BE2C (cell line): ENCODE data around the gene TSPAN9.

Experiments used
- DNase-seq: peaks from one replicate; pipeline ENCODE4 v3.0.0-alpha.2; 2020
- H3K27me3 ChIP-seq: fragments of 250-450 bp; sonication (Bioruptor Pico); 2 replicates; pipeline ENCODE4 v1.5.1; 2020; ENCODE audit warnings: mild to moderate bottlenecking
- H3K36me3 ChIP-seq: fragments of 250-450 bp; sonication (Bioruptor Pico); 2 replicates; pipeline ENCODE4 v1.5.1; 2020; ENCODE audit warnings: mild to moderate bottlenecking
- H3K4me1 ChIP-seq: fragments of 250-450 bp; sonication (Bioruptor Pico); 2 replicates; pipeline ENCODE4 v1.5.1; 2020
- H3K4me3 ChIP-seq: 2 replicates; pipeline ENCODE4 v1.5.1; 2011; ENCODE audit warnings: low read depth, low read length
- H3K9me3 ChIP-seq: fragments of 250-450 bp; sonication (Bioruptor Pico); 2 replicates; pipeline ENCODE4 v1.5.1; 2020
- TF ChIP-seq, protein P1 (sequence below): IDR thresholded peaks from 2 replicates; pipeline ENCODE4 v1.5.1; 2012; ENCODE audit warnings: mild to moderate bottlenecking, low read depth, low read length

Gene TSPAN9

DNA sequence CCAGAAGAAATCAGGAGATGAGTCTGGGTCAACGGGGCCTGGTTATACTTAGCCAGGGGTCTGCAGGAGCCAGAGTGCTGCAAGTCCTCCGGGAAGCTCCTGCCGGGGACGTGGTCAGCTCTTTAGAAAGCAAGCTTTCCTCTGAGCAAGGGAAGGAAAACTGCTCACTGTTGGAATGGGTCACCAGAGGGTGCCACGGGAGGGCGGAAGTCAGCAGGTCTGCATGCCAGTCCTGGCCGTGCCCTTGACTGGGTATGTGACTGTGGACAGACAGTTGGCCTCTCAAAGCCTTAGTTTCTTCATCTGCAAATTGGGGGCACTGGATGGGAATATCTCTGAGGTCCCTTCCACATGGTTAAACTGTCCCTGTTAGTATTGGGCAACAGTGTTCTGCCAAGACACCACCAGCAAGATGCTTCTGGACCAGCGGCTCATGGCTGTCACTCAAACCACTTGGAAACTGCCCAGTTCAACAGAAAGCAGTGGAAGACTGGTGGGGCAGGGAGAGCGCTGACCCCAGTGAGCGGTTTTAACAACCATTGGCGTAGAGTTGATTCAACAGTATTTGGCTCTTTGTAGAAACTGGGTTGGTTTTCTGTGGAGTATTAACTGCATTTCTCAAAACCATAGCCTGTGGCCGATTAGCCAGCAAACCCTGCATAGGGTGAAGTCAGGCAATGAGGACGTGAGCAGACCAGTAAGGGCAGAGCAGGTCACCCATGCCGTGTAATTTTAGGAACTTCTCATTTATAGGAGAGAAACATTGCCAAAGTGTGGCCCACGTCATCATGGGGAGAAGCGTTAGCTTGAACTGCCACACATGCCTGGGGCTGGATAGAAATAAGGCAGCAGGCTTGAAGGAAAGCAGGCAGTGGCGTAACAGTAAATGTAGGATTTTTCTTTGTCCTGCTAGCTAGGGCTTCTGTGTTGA lies 249.9 kb downstream of the TSPAN9 start:
- Histone ChIP-seq H3K36me3 (no peaks in the 10 kb centered on the region), H3K4me3 (no peak overlapping the region), H3K4me1 (no peaks in the 10 kb centered on the region), H3K9me3 (no peaks in the 10 kb centered on the region), H3K27me3 (peaks cover 8% of the 10 kb centered on the region; the same call in 1 of the 2 replicates)
- DNase-seq, result no peak
- TF ChIP-seq, protein P1, sequence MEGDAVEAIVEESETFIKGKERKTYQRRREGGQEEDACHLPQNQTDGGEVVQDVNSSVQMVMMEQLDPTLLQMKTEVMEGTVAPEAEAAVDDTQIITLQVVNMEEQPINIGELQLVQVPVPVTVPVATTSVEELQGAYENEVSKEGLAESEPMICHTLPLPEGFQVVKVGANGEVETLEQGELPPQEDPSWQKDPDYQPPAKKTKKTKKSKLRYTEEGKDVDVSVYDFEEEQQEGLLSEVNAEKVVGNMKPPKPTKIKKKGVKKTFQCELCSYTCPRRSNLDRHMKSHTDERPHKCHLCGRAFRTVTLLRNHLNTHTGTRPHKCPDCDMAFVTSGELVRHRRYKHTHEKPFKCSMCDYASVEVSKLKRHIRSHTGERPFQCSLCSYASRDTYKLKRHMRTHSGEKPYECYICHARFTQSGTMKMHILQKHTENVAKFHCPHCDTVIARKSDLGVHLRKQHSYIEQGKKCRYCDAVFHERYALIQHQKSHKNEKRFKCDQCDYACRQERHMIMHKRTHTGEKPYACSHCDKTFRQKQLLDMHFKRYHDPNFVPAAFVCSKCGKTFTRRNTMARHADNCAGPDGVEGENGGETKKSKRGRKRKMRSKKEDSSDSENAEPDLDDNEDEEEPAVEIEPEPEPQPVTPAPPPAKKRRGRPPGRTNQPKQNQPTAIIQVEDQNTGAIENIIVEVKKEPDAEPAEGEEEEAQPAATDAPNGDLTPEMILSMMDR, result no peak

DNA sequence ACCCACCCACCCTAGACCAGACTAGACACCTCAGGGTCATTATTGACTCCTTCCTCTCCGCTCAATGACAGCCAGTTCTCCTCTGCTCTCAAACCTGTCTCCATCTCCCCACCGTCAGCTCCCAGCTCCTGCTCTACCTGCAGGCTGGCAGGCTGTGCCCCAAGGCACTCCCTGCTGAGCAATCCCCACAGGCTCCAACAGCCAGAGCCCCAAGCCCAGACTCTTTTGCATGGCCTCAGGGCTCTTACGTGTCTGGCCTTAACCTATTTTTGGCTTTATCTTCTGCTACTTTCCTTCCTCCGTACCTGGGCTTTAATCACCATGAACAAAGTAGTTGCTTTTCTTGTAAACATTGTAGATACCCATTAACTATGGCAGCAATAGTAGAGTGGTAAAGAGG lies 250.9 kb downstream of the TSPAN9 start:
- no peak overlapping the region for H3K4me3 ChIP-seq
- TF ChIP-seq, protein P1, result no peak
- no peaks in the 10 kb centered on the region for H3K36me3 ChIP-seq
- no peaks in the 10 kb centered on the region for H3K9me3 ChIP-seq
- peaks cover 10% of the 10 kb centered on the region; the same call in 1 of the 2 replicates for H3K27me3 ChIP-seq
- no peaks in the 10 kb centered on the region for H3K4me1 ChIP-seq
- no peak for DNase-seq

DNA sequence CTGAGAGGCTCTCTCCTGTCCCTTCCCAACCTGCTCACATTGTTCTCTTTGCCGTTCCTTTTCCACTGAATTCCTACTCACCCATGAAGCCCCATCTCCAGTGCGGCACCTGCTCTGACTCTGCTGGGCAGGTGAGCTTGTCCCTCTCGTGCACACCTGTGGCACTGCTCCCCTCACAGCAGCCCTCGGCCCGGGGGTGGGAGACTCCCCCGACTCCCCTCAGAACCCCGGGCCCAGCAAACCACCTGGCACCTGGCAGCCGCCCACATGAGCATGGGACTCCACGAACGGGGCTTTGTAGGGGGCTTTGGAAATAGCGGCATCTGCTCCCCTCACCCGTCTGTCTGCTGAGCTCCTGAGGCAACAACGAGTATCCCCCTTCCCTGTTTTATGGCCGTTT lies 251.4 kb downstream of the TSPAN9 start:
- TF ChIP-seq, protein P1, result no peak
- Histone ChIP-seq H3K4me3 (no peak overlapping the region), H3K36me3 (no peaks in the 10 kb centered on the region), H3K27me3 (peaks cover 10% of the 10 kb centered on the region; the same call in 1 of the 2 replicates), H3K4me1 (no peaks in the 10 kb centered on the region), H3K9me3 (no peaks in the 10 kb centered on the region)
- no peak for DNase-seq

DNA sequence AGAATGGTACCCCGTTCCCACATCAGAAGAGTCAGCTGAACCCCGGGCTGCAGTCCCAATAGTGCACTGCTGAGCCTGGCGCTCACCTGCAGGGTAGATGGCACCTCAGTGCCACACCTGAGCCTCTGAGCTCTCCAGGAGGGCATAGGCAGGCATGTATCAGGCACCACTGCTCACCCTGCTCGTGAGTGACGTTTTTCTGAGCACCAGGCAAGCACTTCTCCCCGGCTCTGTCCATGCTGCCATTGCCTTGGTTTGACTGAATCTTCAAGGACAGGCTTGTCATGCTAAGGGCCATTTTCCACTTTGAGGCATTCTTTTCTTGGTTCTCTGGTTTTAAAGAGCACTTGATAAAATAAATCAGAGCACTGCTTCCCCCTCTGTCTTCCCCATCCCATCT lies 252.2 kb downstream of the TSPAN9 start:
- DNase-seq, result no peak
- no peak overlapping the region for H3K4me3 ChIP-seq
- TF ChIP-seq, protein P1, result no peak
- H3K9me3 ChIP-seq, result no peaks in the 10 kb centered on the region
- peaks cover 10% of the 10 kb centered on the region; the same call in 1 of the 2 replicates for H3K27me3 ChIP-seq
- no peaks in the 10 kb centered on the region for H3K36me3 ChIP-seq
- no peaks in the 10 kb centered on the region for H3K4me1 ChIP-seq

DNA sequence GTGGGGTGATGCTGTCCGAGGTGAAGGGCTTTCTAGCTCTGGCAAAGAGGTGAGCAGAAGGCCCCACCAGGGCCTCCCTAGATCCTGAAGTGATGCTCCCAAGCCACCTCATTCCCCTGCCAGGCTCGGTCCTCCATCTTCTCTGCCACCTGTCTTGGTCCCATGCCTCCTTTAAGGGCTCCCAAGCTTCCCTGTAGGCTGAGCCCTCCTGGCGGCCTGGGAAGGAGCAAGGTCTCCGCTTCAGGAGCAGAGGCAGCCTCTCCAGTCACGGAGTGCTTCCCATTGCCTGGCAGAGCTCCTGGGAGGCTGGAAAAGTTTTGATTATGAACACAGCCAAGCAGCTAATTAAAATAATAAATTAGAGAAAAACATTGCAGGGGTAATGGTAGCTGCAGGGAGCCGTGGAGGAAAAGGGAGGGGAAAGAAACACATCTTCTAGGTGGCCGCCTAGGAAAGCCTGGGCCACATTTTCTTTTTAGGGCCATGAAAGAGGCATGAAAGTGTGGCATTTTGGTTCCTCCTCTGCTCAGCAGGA lies 253.9 kb downstream of the TSPAN9 start:
- peaks cover 10% of the 10 kb centered on the region; the same call in 1 of the 2 replicates for H3K27me3 ChIP-seq
- H3K4me3 ChIP-seq, result no peak overlapping the region
- DNase-seq, result no peak
- no peaks in the 10 kb centered on the region for H3K36me3 ChIP-seq
- no peaks in the 10 kb centered on the region for H3K9me3 ChIP-seq
- TF ChIP-seq, protein P1, result no peak
- H3K4me1 ChIP-seq, result no peaks in the 10 kb centered on the region

DNA sequence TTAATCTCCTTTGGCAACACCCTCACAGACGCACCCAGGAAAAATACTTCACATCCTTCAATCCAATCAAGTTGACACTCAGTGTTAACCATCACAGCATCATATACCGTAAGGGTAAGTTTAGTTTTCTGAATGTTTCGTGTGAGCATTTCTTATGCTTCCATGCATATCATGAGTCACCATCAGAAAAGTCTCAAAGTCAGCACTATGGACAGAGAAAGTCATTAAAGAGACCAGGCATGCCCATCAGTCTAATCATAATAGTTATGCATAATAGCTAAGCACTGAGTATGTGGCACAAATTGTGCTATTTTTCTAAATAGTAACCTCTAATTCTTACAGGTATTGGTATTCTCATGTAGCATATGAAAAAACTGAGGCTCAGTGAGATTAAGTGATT lies 255.0 kb downstream of the TSPAN9 start:
- H3K4me3 ChIP-seq, result no peak overlapping the region
- H3K9me3 ChIP-seq, result no peaks in the 10 kb centered on the region
- H3K36me3 ChIP-seq, result no peaks in the 10 kb centered on the region
- no peaks in the 10 kb centered on the region for H3K4me1 ChIP-seq
- peaks cover 5% of the 10 kb centered on the region; the same call in 1 of the 2 replicates for H3K27me3 ChIP-seq
- DNase-seq, result no peak
- TF ChIP-seq, protein P1, result no peak
